NB4 (cell line): ENCODE measurements around the gene USP28.

Experiments used
- DNase-seq: peaks from one replicate; pipeline ENCODE4 v3.0.0; 2010; ENCODE audit warnings: low read depth
- H3K4me3 ChIP-seq: one replicate; pipeline ENCODE4 v1.5.1; 2011; ENCODE audit warnings: mild to moderate bottlenecking, low read depth, low read length, moderate library complexity
- MYC ChIP-seq: IDR thresholded peaks from 2 replicates; pipeline ENCODE4 v1.6.1; 2011; ENCODE audit warnings: low read depth, low read length
- POLR2A ChIP-seq: IDR thresholded peaks from 2 replicates; pipeline ENCODE4 v1.6.1; 2011; ENCODE audit warnings: mild to moderate bottlenecking; ENCODE audit not compliant: insufficient read length; ENCODE audit errors: extremely low read depth
- TF ChIP-seq, protein P1 (sequence below): IDR thresholded peaks from one replicate; pipeline ENCODE4 v1.5.1; 2012; ENCODE audit warnings: low read depth, low read length
- TF ChIP-seq, protein P2 (sequence below): IDR thresholded peaks from 2 replicates; pipeline ENCODE4 v1.6.1; 2011; ENCODE audit warnings: low read depth, low read length

Gene USP28

DNA sequence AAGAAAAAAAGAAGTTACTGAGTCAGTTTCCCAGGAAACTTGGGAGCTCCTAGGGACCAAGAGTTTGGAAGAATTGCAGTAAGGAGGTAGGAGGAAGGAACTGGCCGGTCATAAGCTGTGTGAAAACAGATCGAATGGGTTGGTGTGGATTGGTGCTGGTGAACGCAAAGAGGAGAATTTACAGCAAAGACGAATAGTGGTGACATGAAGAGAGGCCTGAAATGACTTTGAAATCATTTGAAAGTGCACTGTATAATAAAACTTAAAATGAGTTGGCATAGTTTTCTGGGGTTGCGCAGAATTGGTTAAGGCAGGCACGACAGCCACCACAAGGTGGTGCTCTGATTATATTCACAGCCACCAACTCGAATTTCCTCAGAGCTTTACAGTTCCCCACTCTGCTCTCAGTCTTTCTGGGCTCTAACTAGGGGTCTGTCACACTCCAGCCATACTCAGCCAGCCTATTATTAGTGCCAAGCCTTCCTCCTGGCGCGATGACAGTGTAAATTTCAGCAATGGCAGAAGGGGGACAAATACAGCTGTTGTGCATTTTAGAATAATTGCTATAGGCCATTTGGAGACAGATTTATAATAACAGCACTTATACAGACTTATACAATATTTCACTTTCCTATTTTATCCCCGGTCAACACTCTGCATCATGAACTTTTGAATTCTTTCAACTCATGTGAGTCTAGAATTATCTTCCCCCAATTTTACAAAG lies 20.9 kb upstream of the USP28 start:
- TF ChIP-seq MYC, result no peak
- TF ChIP-seq, protein P1, sequence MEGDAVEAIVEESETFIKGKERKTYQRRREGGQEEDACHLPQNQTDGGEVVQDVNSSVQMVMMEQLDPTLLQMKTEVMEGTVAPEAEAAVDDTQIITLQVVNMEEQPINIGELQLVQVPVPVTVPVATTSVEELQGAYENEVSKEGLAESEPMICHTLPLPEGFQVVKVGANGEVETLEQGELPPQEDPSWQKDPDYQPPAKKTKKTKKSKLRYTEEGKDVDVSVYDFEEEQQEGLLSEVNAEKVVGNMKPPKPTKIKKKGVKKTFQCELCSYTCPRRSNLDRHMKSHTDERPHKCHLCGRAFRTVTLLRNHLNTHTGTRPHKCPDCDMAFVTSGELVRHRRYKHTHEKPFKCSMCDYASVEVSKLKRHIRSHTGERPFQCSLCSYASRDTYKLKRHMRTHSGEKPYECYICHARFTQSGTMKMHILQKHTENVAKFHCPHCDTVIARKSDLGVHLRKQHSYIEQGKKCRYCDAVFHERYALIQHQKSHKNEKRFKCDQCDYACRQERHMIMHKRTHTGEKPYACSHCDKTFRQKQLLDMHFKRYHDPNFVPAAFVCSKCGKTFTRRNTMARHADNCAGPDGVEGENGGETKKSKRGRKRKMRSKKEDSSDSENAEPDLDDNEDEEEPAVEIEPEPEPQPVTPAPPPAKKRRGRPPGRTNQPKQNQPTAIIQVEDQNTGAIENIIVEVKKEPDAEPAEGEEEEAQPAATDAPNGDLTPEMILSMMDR, result peak; percentile 80
- H3K4me3 ChIP-seq, result no peak overlapping the region
- DNase-seq, result peak; percentile 56

DNA sequence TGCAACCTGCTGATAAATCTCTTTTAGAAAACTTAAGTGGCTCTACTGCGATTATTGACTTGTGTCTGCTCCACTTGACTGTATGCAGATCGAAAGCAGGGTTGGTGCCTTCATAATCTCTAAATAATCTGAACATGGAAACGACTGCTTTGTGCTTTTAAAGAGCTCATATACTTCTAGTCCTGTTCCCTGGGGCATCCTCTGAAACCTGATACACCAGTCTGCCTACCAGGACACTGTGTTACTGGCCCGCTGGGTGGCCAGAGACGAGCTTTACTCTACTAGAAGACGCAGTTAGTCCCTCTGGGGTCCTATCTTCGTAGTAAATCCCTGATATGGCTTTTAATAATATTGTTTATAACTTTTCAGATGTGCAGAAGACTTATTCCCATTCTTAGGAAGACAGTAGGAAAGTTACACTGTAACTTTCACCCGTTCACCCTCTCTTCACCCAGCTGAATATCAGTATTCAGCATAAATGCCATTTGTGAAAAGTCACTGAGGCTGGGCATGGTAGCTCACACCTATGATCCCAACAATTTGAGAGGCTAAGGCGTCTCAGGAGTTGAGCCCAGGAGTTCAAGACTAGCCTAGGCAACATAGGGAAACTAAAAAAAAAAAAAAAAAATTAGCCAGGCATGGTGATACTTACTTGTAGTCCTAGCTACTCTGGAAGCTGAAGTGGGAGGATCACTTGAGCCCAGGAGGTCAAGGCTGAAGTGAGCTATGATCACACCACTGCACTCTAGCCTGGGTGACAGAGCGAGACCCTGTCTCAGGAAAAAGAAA lies 20.2 kb upstream of the USP28 start:
- DNase-seq, result no peak
- no peak for TF ChIP-seq MYC
- TF ChIP-seq POLR2A, result no peak
- TF ChIP-seq, protein P1, result no peak
- TF ChIP-seq, protein P2, sequence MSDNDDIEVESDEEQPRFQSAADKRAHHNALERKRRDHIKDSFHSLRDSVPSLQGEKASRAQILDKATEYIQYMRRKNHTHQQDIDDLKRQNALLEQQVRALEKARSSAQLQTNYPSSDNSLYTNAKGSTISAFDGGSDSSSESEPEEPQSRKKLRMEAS, result no peak
- no peak overlapping the region for H3K4me3 ChIP-seq

DNA sequence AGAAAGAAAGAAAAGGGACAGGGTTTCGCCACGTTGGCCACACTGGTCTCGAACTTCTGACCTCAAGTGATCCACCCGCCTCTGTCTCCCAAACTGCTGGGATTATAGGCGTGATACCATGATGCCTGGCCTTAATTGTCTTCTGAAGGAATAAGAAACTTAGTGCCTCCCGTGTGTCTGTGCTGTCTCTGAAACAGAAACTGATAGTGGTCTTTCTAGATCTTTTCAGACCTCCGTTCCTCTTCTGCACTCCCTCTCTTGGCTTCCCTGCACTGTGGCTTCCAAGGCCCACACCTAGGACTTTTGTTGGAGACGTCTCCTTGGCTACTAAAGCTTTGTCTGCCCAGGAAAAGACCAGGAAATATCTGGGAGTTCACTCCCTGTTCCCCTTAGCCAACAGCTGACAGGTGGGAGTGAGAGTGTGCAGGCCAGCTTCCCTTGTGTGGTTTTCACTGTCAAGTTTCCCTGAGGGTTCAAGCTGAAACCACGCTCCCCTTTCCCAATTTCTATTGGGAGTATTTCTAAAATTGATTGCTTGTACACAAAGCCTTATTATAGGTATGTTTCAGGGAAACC lies 19.1 kb upstream of the USP28 start:
- peak; percentile 19 for DNase-seq
- H3K4me3 ChIP-seq, result no peak overlapping the region
- no peak for TF ChIP-seq POLR2A
- TF ChIP-seq, protein P1, result no peak
- TF ChIP-seq, protein P2, result no peak
- TF ChIP-seq MYC, result no peak

DNA sequence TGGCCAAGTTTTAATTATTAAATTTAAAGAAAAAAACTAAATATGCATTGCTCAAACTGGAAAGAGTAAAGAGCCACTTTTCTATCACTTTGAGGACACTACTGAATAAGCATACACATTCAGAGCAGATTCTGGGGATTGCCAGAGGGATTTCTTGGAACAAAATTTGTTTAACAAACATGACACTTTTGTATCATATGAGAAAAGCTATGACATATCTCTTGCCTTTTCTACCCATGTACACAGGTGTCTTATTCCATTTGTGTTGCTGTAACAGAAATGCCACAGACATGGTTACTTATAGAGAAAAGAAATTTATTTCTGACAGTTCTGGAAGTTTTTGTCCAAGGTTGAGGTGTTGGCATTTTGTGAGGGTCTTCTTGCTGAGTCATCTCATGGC lies 13.5 kb upstream of the USP28 start:
- TF ChIP-seq POLR2A, result no peak
- TF ChIP-seq, protein P1, result no peak
- no peak for TF ChIP-seq MYC
- TF ChIP-seq, protein P2, result no peak
- DNase-seq, result no peak
- H3K4me3 ChIP-seq, result no peak overlapping the region

DNA sequence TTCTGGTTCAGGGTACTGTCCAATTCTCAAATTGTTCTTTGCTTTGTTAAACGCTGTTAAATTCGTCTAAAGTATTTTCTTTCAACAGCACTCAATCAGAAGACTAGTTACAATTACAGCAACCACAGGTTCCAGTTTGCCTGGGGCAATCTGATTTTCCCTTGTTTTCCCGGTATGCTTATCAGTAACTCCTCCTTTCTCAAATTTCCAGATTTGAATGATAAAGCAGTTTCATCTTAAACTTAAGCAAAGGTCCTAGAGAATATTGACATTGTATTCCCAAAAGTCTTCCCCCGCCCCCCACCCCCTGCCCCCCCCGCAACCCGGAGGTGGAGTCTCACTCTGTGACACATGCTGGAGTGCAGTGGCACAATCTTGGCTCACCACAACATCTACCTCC lies 10.5 kb upstream of the USP28 start:
- H3K4me3 ChIP-seq, result no peak overlapping the region
- TF ChIP-seq, protein P1, result no peak
- TF ChIP-seq, protein P2, result no peak
- TF ChIP-seq MYC (no peak), POLR2A (no peak)
- no peak for DNase-seq
